ENCODE results near the gene TNPO2.
"Not testable (repeated sequence)": the region's sequence is repeated elsewhere in the genome, so short reads cannot be mapped to it uniquely, and the experiment has no call there.

Gene TNPO2

DNA sequence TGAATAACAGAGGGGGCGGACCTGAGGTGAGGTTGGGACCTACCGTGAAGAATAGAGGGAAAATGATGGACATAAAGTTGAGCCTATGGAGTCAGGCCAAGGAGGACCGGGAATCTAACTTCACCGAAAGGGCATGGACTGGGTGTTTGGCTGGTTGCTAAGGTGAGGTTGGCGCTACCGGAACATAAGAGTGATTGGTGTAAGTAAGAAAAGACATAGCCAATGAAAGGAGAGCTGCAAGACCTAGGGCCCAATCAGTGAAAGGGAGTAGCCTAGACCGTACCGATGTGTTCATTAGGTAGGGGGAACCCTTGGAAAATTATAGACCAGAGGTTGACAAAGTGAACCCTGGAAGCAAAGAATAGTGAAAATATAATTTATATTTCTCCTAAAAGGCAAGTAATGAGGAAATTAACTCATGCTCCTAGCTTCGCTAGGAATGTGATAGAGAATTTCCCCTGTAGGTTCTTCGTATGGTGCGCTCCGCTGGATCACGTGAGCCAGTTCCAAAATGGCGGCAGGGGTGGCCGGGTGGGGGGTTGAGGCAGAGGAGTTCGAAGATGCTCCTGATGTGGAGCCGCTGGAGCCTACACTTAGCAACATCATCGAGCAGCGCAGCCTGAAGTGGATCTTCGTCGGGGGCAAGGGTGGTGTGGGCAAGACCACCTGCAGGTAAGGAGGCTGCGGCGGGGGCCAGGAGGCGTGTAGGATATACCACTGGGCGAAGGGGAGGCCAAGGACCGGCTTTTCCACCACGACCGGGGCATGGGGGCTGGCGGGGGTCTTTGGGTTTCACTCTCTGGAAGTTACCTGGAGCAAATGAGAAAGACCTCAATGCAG lies 13.5 kb upstream of the TNPO2 start, which contains the start of gene GET3:
Gene GET3 (plus strand): TSS at position 503 of the 840 bp plus-strand sequence. CDS start 9 bp downstream, at position 512.
- peak; percentile 70 to 75 for DNase-seq

GRCh38 chr19:12733369-12734214 lies 9.9 kb upstream of the TNPO2 start:
- DNase-seq, result peak in 1 of 2 experiments; percentile 15

GRCh38 chr19:12731337-12731736 lies 7.6 kb upstream of the TNPO2 start:
- no peak for DNase-seq

- no peak for DNase-seq
Measured at GRCh38 chr19:12730064-12730463, 6.3 kb upstream of the TNPO2 start.

DNA sequence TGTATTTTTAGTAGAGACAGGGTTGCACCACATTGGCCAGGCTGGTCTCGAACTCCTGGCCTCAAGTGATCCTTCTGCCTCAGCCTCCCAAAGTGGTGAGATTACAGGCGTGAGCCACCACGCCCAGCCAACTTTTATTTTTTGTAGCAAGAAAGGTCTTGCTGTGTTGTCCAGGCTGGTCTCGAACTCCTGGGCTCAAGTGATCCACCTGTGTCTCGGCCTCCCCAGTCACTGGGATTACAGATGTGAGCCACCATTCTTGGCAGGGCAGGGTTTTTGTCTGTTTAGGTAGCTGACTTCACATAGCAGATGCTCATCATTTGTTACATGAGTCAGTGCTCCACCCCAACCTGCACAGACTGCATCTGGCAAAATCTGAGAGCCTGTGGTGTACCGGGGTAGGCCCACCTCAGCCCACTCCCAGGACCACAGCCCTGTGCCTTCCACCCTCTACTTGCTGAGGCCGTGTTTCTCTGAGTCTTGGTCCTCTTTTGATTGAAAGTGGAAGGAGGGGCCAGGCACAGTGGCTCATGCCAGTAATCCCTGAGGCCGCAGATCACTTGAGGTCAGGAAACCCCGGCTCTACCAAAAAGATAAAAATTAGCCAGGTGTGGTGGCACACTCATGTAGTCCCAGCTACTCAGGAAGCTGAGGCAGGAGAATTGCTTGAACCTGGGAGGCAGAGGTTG lies 4.2 kb upstream of the TNPO2 start:
- no peak for DNase-seq

GRCh38 chr19:12726988-12727316 lies 3.2 kb upstream of the TNPO2 start:
- no peak for DNase-seq

DNA sequence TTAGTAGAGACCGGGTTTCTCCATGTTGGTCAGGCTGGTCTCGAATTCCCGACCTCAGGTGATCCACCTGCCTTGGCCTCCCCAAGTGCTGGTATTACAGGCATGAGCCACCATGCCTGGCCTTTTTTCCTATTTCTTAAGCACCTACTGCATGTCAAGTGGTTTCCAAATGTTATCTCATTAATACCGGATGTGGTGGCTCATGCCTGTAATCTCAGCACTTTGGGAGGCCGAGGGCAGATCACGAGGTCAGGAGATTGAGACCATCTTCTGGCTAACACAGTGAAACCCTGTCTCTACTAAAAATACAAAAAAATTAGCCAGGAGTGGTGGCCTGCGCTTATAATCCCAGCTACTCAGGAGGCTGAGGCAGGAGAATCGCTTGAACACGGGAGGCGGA lies 1.9 kb upstream of the TNPO2 start:
- not testable (repeated sequence) for DNase-seq

DNA sequence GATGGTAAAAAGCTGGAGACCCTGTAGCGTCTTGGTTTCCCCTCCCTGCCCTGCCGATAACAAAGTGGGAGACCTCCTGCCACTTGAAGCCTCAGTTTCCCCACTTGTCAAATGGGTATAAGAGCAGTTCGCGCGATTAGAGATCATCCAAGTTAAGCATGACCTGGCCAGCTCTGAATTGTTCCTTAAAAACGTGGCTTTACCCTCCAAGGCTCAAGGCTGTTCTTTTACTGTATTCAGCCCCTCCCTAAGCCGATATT lies 421 bp downstream of the TNPO2 start:
- DNase-seq, result no peak

GRCh38 chr19:12722566-12723380 lies 959 bp downstream of the TNPO2 start:
- peak; percentile 88 to 91 for DNase-seq

DNA sequence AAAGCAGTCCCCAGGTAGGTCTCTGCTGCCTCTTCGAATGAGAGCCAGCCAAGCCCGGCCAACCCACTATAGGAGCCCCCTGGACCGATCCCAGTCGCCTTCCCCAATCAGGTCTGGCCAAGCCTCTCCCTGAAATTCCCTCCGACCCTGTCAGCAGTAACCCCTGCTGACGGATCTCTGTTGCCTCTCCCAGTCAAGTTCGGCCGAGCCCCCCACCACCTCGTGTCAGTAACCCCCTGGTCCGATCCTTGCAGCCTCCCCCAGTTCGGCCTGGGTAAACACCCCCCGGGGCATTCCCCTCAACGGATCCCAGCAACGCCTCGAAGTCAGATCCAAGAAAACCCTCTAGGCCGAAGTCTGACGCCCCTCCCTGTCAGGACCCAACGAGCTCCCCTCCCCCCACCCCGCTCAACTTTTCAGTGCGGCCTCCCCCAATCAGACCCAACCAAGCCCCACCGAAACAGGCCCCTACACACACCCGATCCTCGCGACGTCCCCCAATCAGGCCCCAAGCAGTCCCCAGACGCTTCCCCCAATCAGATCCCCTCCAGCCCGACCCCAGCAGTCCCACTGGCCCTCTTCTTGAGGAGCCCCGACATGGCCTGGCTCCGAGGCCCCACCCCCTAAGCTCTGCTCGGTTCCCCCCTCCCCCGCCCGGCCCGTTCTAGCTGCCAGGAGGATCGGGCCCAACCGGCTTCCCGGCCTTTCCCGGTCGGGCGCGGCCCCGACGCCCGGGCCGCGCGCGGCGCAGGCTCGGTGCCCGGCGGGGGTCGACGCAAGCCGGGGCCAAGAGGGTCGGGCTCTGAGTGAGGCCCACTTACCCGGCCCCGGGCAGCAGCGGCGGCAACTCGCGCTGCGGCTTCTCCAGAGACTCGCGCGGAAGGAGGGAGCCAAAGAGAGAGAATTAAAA lies 1.8 kb downstream of the TNPO2 start:
- peak; percentile 36 to 43 for DNase-seq

DNA sequence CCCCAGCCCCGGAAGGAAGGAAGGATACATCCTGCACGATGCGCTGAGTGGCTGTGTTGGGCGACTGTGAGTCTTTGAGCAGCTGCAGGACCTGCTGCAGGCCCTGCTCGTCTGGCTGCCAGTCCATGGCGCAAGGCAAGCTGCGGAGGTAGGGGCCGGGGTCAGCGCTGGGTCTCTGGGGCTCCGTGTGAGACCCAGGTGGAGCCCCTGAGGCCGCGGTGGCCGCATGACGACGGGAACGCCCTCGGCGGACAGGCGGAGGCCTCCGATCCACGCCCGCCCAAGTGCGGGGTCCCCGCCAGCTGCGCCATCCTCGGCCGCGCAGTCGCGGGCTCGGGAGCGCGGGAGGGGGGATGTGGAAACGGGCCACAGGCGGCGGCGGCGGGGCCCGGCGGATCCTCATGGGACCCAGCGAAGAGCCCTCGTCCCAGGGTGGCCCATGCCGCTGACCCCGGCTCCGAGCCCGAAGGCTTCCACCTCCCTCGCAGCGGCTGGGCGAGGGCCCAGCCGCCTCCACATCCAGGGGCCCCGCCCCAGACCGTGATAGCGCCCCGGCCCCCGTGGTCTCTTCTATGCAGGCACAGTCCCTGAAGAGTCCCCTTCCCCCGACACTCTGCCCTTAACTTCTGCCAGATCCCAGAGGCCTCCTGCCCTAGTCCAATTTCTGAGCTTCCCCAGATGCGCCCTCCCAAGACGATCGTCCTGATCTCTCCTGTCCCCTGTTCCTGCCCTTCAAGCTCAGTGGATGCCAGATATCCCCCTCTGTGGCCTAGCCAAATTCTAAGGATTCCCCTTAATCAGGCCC lies 2.7 kb downstream of the TNPO2 start:
- peak in 1 of 2 experiments; percentile 8 for DNase-seq

DNA sequence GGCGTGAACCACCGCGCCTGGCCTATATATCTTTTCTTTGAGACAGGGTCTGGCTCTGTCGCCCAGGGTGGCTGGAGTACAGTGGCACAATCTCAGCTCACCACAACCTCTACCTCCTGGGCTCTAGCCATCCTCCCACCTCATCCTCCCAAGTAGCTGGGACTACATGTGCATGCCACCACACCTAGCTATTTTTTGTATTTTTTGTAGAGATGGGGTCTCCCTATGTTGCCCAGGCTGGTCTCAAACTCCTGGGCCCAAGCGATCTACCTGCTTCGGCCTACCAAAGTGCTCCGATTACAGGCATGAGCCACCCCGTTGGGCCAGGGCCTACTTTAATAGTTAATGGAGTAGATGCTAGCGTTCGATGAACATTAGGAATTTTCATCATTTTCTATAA lies 3.4 kb downstream of the TNPO2 start:
- no peak for DNase-seq

DNA sequence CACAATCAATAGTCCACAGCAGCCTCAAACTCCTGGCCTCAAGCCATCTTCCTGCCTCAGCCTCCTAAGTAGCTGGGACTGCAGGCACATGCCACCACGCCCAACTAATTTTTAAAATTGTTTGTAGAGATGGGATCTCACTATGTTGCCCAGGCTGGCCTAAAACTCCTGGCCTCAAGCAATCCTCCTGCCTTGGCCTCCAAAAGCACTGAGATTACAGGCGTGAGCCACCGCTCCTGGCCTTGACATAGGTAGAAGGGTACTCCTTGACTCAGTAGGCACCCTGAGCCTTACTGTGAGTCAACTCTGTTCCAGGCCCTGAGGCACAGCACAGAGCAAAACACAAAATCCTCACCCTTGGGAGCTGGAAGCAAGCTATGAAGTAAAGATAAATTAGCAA lies 7.8 kb downstream of the TNPO2 start:
- no peak for DNase-seq

DNA sequence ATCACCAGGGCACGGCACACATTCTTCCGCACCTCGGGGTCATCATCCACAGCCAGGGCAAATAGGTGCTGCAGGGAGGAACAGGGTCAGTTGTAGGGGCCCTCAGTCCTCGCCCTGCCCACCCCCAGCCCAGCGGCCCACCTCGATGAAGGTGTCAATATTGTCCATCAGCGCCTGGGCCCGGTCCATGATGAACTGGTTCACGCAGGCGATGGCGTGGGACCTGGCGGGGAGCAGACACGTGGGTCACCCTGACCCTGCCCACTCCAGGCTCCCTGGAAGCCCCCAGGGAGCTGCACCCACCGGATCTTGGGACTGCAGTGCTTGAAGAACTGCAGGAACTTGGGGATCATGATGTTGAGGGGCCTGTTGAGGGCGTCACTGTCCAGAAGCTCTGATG lies 8.6 kb downstream of the TNPO2 start:
- DNase-seq, result no peak

- not testable (repeated sequence) for DNase-seq
Measured at GRCh38 chr19:12713304-12713703, 10.4 kb downstream of the TNPO2 start.

DNA sequence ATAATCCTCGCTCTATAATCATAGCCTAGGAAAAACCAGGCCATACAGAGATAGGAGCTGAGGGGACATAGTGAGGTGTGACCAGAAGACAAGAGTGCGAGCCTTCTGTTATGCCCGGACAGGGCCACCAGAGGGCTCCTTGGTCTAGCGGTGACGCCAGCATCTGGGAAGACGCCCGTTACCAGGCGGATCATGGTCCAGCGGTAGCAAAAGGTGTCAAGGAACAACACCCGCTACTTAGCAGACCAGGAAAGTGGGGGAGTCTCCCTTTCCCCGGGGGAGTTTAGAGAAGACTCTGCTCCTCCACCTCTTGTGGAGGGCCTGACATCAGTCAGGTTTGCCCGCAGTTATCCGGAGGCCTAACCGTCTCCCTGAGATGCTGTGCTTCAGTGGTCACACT lies 11.7 kb downstream of the TNPO2 start:
- DNase-seq, result not testable (repeated sequence)

- no peak for DNase-seq
Measured at GRCh38 chr19:12711187-12711586, 12.5 kb downstream of the TNPO2 start.

GRCh38 chr19:12708641-12709040 lies 15.1 kb downstream of the TNPO2 start:
- DNase-seq, result no peak

DNA sequence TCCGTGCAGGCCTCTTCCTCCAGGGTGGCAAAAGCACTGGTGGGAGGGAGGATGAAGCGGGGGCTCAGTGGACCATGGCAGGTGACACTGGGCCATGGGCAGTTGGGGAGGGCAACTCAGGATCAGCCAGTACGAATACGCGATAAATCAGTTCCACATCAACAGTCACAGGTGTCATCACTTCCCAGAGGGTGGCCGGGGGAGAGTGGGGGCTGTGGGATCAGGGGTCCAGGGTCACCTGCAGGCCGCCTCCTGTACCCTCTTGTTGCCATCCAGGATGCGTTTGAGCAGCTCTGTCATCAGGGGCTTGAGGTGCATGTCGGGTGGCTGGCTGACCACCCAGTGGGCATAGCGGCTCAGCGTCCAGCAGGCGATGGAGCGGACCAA lies 17.4 kb downstream of the TNPO2 start:
- no peak for DNase-seq

GRCh38 chr19:12705654-12706331 lies 17.9 kb downstream of the TNPO2 start:
- no peak for DNase-seq

All from activated CD4-positive, alpha-beta T cell treated with anti-CD3 and anti-CD28 coated beads, Interleukin-2, amount 50 U/mL, for 4 hours (primary cell).